Measurements from ENCODE around the gene DEPP1. TPM values are rescaled to one million over a fixed set of nuclear protein-coding genes. Genes with fewer than 3 reads are reported as not detected.

The DEPP1 gene
- total and polyA plus RNA-seq, 2 donors (not counting 1 experiment from before 2014, with no cell fraction given), result not detected

DNA sequence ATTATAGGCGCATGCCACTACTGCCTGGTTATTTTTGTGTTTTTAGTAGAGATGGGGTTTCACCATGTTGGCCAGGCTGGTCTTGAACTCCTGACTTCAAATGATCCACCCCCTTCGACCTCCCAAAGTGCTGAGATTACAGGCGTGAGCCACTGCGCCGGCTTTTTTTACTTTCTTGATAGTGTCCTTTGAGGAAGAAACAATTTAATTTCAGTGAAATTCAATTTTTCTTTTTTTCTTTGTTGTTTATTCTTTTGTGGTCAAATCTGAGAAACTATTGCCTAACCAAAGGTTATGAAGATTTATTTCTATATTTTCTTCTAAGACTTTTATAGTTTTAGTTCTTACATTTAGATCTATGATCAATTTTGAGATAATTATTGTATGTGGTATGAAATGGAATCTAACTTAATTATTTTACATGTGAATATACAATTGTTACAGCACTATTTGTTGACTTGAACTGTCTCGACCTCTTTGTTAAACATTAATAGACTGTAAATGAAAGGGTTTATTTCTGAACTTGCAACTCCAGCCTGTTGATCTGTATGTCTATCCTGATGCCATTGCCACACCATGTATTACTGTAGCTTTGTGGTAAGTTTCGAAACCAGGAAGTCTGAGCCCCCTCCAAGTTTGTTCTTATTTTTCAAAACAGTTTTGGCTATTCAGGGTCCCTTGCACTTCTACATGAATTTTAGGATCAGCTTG lies 38.8 kb downstream of the DEPP1 start:
- Histone ChIP-seq H4K20me1 (ENCODE audit: control insufficient read depth, insufficient read depth, low read length, poor library complexity, severe bottlenecking) (no peaks in the 10 kb centered on the region), H3K4me1 (ENCODE audit: control insufficient read depth in 2 of 2, insufficient read depth in 2 of 2, low read length in 2 of 2) (peaks cover 0 to 3% of the 10 kb centered on the region in 2 donors), H3K4me3 (ENCODE audit: control extremely low read depth in 1 of 5, extremely low read depth in 1 of 5, insufficient read depth in 1 of 5, low read depth in 2 of 5, low read length in 4 of 5) (no peak overlapping the region), H3K9ac (ENCODE audit: low read length) (no peak overlapping the region), H3K4me2 (replicated peaks; ENCODE audit: low read depth, low read length, poor library complexity, severe bottlenecking) (no peak overlapping the region), H2AFZ (ENCODE audit: insufficient read depth, low read depth, low read length, poor library complexity, severe bottlenecking) (no peak overlapping the region), H3K36me3 (replicated peaks in 1 of 2; ENCODE audit: control extremely low read depth in 1 of 2, control insufficient read depth in 1 of 2, extremely low read depth in 1 of 2, insufficient read depth in 2 of 2, low read length in 1 of 2) (no peaks in the 10 kb centered on the region), H3K79me2 (ENCODE audit: control insufficient read depth, insufficient read depth, low read length) (no peaks in the 10 kb centered on the region), H3K27ac (ENCODE audit: low read length in 2 of 2) (no peak overlapping the region), H3K27me3 (replicated peaks in 1 of 4; ENCODE audit: control extremely low read depth in 1 of 4, control insufficient read depth in 3 of 4, insufficient read depth in 4 of 4, low read length in 3 of 4) (no peaks in the 10 kb centered on the region), H3K9me3 (ENCODE audit: control extremely low read depth in 1 of 3, control insufficient read depth in 2 of 3, insufficient read depth in 1 of 3, low read length in 2 of 3) (peaks cover 0 to 6% (median 4%) of the 10 kb centered on the region in 3 donors)
- TF ChIP-seq CTCF (IDR thresholded peaks at IDR 0.05) (no peak), EZH2 (IDR thresholded peaks at IDR 0.05; ENCODE audit: borderline replicate concordance, insufficient read depth, low read depth, low read length, poor library complexity, severe bottlenecking) (no peak)
- ChIA-PET CTCF (no interaction called here), POLR2A (no interaction called here)
- WGBS (ENCODE audit: insufficient coverage), result 80% methylated on average over 1 of the region's 7 CpGs
- Mint-ChIP-seq H3K4me1 (no peaks in the 10 kb centered on the region), H3K27ac (no peak overlapping the region), H3K4me3 (no peak overlapping the region), H3K9me3 (ENCODE audit: insufficient read depth) (peaks cover 12% of the 10 kb centered on the region), H3K27me3 (no peaks in the 10 kb centered on the region)
- no peak for DNase-seq
- intact Hi-C loops (cut with micrococcal nuclease), result no loop called here
- ATAC-seq (ENCODE audit: low read depth), result no peak

- DNase-seq (no peak), ATAC-seq (ENCODE audit: low read depth) (no peak)
- Histone ChIP-seq H3K4me2 (replicated peaks; ENCODE audit: low read depth, low read length, poor library complexity, severe bottlenecking) (no peak overlapping the region), H3K4me3 (ENCODE audit: control extremely low read depth in 1 of 5, extremely low read depth in 1 of 5, insufficient read depth in 1 of 5, low read depth in 2 of 5, low read length in 4 of 5) (no peak overlapping the region), H4K20me1 (ENCODE audit: control insufficient read depth, insufficient read depth, low read length, poor library complexity, severe bottlenecking) (no peaks in the 10 kb centered on the region), H3K79me2 (ENCODE audit: control insufficient read depth, insufficient read depth, low read length) (no peaks in the 10 kb centered on the region), H2AFZ (ENCODE audit: insufficient read depth, low read depth, low read length, poor library complexity, severe bottlenecking) (no peak overlapping the region), H3K27me3 (replicated peaks in 1 of 4; ENCODE audit: control extremely low read depth in 1 of 4, control insufficient read depth in 3 of 4, insufficient read depth in 4 of 4, low read length in 3 of 4) (no peaks in the 10 kb centered on the region), H3K36me3 (replicated peaks in 1 of 2; ENCODE audit: control extremely low read depth in 1 of 2, control insufficient read depth in 1 of 2, extremely low read depth in 1 of 2, insufficient read depth in 2 of 2, low read length in 1 of 2) (no peaks in the 10 kb centered on the region), H3K9me3 (ENCODE audit: control extremely low read depth in 1 of 3, control insufficient read depth in 2 of 3, insufficient read depth in 1 of 3, low read length in 2 of 3) (peaks cover 0 to 1% (median 0%) of the 10 kb centered on the region in 3 donors), H3K9ac (ENCODE audit: low read length) (no peak overlapping the region), H3K27ac (ENCODE audit: low read length in 2 of 2) (no peak overlapping the region), H3K4me1 (ENCODE audit: control insufficient read depth in 2 of 2, insufficient read depth in 2 of 2, low read length in 2 of 2) (peaks cover 0 to 3% of the 10 kb centered on the region in 2 donors)
- no peaks in the 10 kb centered on the region for H3K4me1 Mint-ChIP-seq
- ChIA-PET POLR2A (no interaction called here), CTCF (no interaction called here)
- H3K4me3 Mint-ChIP-seq, result no peak overlapping the region
- no peak overlapping the region for H3K27ac Mint-ChIP-seq
- H3K9me3 Mint-ChIP-seq (ENCODE audit: insufficient read depth), result peaks cover 5% of the 10 kb centered on the region
- TF ChIP-seq CTCF (IDR thresholded peaks at IDR 0.05) (no peak), EZH2 (IDR thresholded peaks at IDR 0.05; ENCODE audit: borderline replicate concordance, insufficient read depth, low read depth, low read length, poor library complexity, severe bottlenecking) (no peak)
- no peaks in the 10 kb centered on the region for H3K27me3 Mint-ChIP-seq
- intact Hi-C loops (cut with micrococcal nuclease), result no loop called here
- 83% methylated on average over 3 of the region's 7 CpGs for WGBS (ENCODE audit: insufficient coverage)
Measured at GRCh38 chr10:44938956-44939355, 39.7 kb downstream of the DEPP1 start.
